Measurements from ENCODE around the gene NUCKS1.
A peak's percentile ranks its signal among the peaks of the same experiment; 100 is the strongest.

Gene NUCKS1

GRCh38 chr1:205783904-205784303 lies 33.9 kb upstream of the NUCKS1 start:
- H3K36me3 ChIP-seq (ENCODE audit: control insufficient read depth, low read depth, low read length), result no peaks in the 10 kb centered on the region
- H3K27me3 ChIP-seq (ENCODE audit: control insufficient read depth, insufficient read depth, low read length), result no peaks in the 10 kb centered on the region
- no peaks in the 10 kb centered on the region for H3K9me3 ChIP-seq (ENCODE audit: control insufficient read depth, low read depth, low read length)
- no peak overlapping the region for H3K4me3 ChIP-seq (ENCODE audit: low read length)
- no peaks in the 10 kb centered on the region for H3K4me1 ChIP-seq (ENCODE audit: control insufficient read depth, low read depth, low read length)
- H3K9ac ChIP-seq (ENCODE audit: low read length), result no peak overlapping the region
- no peak overlapping the region for H3K27ac ChIP-seq (ENCODE audit: low read length)

DNA sequence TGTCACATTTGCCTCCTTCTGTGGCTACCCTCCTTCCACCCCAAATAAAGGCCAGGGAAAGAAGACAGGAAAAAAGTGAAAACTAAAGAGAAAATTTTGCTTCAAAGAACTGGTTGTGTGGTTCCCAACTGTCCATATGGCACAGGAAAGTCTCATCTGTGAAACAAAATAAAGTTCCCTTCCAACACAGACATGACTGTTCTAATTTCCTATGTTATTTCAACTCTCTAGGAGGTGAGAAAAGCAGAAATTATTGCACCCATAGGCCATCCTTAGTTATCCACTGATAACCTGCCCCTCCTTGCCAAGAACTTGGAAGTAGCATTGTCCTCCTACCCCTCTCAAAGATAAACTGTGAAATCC lies 33.4 kb upstream of the NUCKS1 start:
- Histone ChIP-seq H3K36me3 (ENCODE audit: control insufficient read depth, low read depth, low read length) (no peaks in the 10 kb centered on the region), H3K9ac (ENCODE audit: low read length) (no peak overlapping the region), H3K4me1 (ENCODE audit: control insufficient read depth, low read depth, low read length) (no peaks in the 10 kb centered on the region), H3K27ac (ENCODE audit: low read length) (no peak overlapping the region), H3K27me3 (ENCODE audit: control insufficient read depth, insufficient read depth, low read length) (no peaks in the 10 kb centered on the region), H3K4me3 (ENCODE audit: low read length) (no peak overlapping the region), H3K9me3 (ENCODE audit: control insufficient read depth, low read depth, low read length) (no peaks in the 10 kb centered on the region)

DNA sequence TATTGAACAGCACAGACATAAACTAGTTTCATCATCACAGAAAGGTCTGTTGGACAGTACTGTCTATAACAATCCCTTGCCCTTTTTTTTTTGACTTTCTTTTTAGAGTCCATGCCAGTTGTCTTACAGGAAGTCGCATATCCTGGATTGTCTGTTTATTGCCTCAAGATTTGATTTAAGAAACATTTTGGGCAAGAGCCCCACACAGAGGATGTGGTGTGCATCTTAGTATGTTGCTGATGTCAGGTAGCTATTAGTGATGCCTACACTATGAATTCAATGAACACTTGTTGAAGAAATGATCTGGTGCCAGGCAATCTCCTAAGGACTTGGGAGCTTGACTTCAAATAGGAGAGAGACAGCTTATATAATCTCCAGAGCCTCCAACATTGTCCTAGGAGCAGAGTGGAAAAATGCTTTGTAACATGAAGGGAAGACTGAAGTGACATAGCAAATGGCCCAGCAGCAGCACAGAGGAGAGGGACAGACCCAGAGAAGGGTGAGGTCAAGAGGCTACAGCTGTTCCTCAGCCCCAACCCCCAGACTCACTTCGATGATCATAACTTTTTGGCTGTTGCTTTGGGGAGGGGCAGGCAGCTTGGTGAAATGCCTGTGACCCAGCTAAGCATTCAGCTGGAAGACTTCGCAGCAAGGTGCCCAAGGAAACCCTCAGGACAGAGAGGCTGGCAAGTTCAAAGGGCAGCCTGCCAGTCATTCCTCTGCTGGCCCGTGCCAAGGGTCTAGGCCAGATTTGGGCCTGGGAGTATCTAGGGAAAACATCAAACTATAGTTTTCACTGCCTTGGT lies 32.8 kb upstream of the NUCKS1 start:
- H3K9me3 ChIP-seq (ENCODE audit: control insufficient read depth, low read depth, low read length), result no peaks in the 10 kb centered on the region
- no peaks in the 10 kb centered on the region for H3K4me1 ChIP-seq (ENCODE audit: control insufficient read depth, low read depth, low read length)
- H3K36me3 ChIP-seq (ENCODE audit: control insufficient read depth, low read depth, low read length), result no peaks in the 10 kb centered on the region
- H3K27ac ChIP-seq (ENCODE audit: low read length), result no peak overlapping the region
- no peak overlapping the region for H3K4me3 ChIP-seq (ENCODE audit: low read length)
- H3K9ac ChIP-seq (ENCODE audit: low read length), result no peak overlapping the region
- H3K27me3 ChIP-seq (ENCODE audit: control insufficient read depth, insufficient read depth, low read length), result no peaks in the 10 kb centered on the region

- Histone ChIP-seq H3K9ac (ENCODE audit: low read length) (no peak overlapping the region), H3K27me3 (ENCODE audit: control insufficient read depth, insufficient read depth, low read length) (peaks cover 11% of the 10 kb centered on the region), H3K36me3 (ENCODE audit: control insufficient read depth, low read depth, low read length) (no peaks in the 10 kb centered on the region), H3K9me3 (ENCODE audit: control insufficient read depth, low read depth, low read length) (no peaks in the 10 kb centered on the region), H3K27ac (ENCODE audit: low read length) (no peak overlapping the region), H3K4me3 (ENCODE audit: low read length) (no peak overlapping the region), H3K4me1 (ENCODE audit: control insufficient read depth, low read depth, low read length) (no peaks in the 10 kb centered on the region)
These were observed 30.4 kb upstream of the NUCKS1 start for GRCh38 chr1:205780335-205780734.

DNA sequence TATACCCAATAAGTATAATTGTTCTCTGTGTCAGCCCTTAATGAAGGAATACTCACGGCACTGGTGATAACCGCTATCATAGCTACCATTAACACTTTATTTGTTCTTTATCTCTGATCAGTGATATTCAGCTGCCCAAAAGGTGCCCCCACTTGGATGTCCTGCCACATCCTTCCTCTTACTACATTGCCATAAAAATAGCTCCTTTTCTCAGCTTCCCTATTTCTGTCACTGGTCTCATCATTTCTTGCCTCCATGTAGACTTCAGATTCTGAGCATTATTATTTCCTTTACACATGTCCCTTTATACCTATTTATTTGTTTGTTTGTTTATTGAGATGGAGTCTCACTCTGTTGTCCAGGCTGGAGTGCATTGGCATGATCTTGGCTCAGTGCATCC lies 28.0 kb upstream of the NUCKS1 start:
- Histone ChIP-seq H3K36me3 (ENCODE audit: control insufficient read depth, low read depth, low read length) (no peaks in the 10 kb centered on the region), H3K4me1 (ENCODE audit: control insufficient read depth, low read depth, low read length) (peaks cover 6% of the 10 kb centered on the region), H3K27ac (ENCODE audit: low read length) (no peak overlapping the region), H3K9ac (ENCODE audit: low read length) (no peak overlapping the region), H3K9me3 (ENCODE audit: control insufficient read depth, low read depth, low read length) (no peaks in the 10 kb centered on the region), H3K4me3 (ENCODE audit: low read length) (no peak overlapping the region), H3K27me3 (ENCODE audit: control insufficient read depth, insufficient read depth, low read length) (peaks cover 32% of the 10 kb centered on the region)

GRCh38 chr1:205775717-205776056 lies 25.7 kb upstream of the NUCKS1 start:
- Histone ChIP-seq H3K36me3 (ENCODE audit: control insufficient read depth, low read depth, low read length) (no peaks in the 10 kb centered on the region), H3K9me3 (ENCODE audit: control insufficient read depth, low read depth, low read length) (no peaks in the 10 kb centered on the region), H3K4me1 (ENCODE audit: control insufficient read depth, low read depth, low read length) (peaks cover 6% of the 10 kb centered on the region), H3K4me3 (ENCODE audit: low read length) (peak overlapping the region; percentile 79), H3K9ac (ENCODE audit: low read length) (no peak overlapping the region), H3K27ac (ENCODE audit: low read length) (no peak overlapping the region), H3K27me3 (ENCODE audit: control insufficient read depth, insufficient read depth, low read length) (peaks cover 38% of the 10 kb centered on the region)

- peaks cover 6% of the 10 kb centered on the region for H3K4me1 ChIP-seq (ENCODE audit: control insufficient read depth, low read depth, low read length)
- H3K27ac ChIP-seq (ENCODE audit: low read length), result no peak within 1 kb of the TSS
- peak within 1 kb of the TSS; percentile 79 for H3K4me3 ChIP-seq (ENCODE audit: low read length)
- no peak within 1 kb of the TSS for H3K9ac ChIP-seq (ENCODE audit: low read length)
- no peaks in the 10 kb centered on the region for H3K36me3 ChIP-seq (ENCODE audit: control insufficient read depth, low read depth, low read length)
- H3K9me3 ChIP-seq (ENCODE audit: control insufficient read depth, low read depth, low read length), result no peaks in the 10 kb centered on the region
- peaks cover 38% of the 10 kb centered on the region for H3K27me3 ChIP-seq (ENCODE audit: control insufficient read depth, insufficient read depth, low read length)
These were observed 25.2 kb upstream of the NUCKS1 start, which contains the start of gene RAB29 for GRCh38 chr1:205775015-205775716. RAB29 (minus strand) TSS chr1:205775482; CDS start chr1:205774956, 526 bp downstream.

- Histone ChIP-seq H3K36me3 (ENCODE audit: control insufficient read depth, low read depth, low read length) (no peaks in the 10 kb centered on the region), H3K4me3 (ENCODE audit: low read length) (peak overlapping the region; percentile 79), H3K27ac (ENCODE audit: low read length) (no peak overlapping the region), H3K9me3 (ENCODE audit: control insufficient read depth, low read depth, low read length) (no peaks in the 10 kb centered on the region), H3K9ac (ENCODE audit: low read length) (no peak overlapping the region), H3K4me1 (ENCODE audit: control insufficient read depth, low read depth, low read length) (peaks cover 6% of the 10 kb centered on the region), H3K27me3 (ENCODE audit: control insufficient read depth, insufficient read depth, low read length) (peaks cover 38% of the 10 kb centered on the region)
These were observed 24.4 kb upstream of the NUCKS1 start for GRCh38 chr1:205774198-205775014.

DNA sequence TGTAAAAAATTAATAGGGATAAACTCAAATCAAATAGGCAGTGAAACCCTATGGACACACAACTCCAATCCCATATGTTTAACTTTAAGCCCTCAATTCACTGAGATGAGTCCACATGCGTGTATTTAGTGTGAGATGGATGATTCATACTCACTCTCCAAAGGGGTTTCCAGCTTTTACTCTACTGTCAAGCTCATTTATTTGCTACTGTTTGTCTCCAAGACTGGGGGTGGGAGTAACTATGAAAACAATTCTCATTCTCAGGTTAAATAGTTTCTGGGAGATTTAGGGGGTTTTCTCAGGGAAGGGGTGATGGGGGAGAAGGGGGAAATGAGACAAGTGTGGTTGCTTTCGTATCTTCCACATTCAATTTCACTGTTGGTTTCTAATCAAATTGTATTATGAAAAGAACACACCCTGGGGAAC lies 22.6 kb upstream of the NUCKS1 start:
- Histone ChIP-seq H3K9me3 (ENCODE audit: control insufficient read depth, low read depth, low read length) (no peaks in the 10 kb centered on the region), H3K27ac (ENCODE audit: low read length) (no peak overlapping the region), H3K4me3 (ENCODE audit: low read length) (no peak overlapping the region), H3K9ac (ENCODE audit: low read length) (no peak overlapping the region), H3K27me3 (ENCODE audit: control insufficient read depth, insufficient read depth, low read length) (peaks cover 38% of the 10 kb centered on the region), H3K36me3 (ENCODE audit: control insufficient read depth, low read depth, low read length) (no peaks in the 10 kb centered on the region), H3K4me1 (ENCODE audit: control insufficient read depth, low read depth, low read length) (peaks cover 6% of the 10 kb centered on the region)

- peaks cover 29% of the 10 kb centered on the region for H3K27me3 ChIP-seq (ENCODE audit: control insufficient read depth, insufficient read depth, low read length)
- peaks cover 6% of the 10 kb centered on the region for H3K4me1 ChIP-seq (ENCODE audit: control insufficient read depth, low read depth, low read length)
- no peaks in the 10 kb centered on the region for H3K36me3 ChIP-seq (ENCODE audit: control insufficient read depth, low read depth, low read length)
- no peak overlapping the region for H3K4me3 ChIP-seq (ENCODE audit: low read length)
- no peaks in the 10 kb centered on the region for H3K9me3 ChIP-seq (ENCODE audit: control insufficient read depth, low read depth, low read length)
- H3K9ac ChIP-seq (ENCODE audit: low read length), result no peak overlapping the region
- no peak overlapping the region for H3K27ac ChIP-seq (ENCODE audit: low read length)
These were observed 20.6 kb upstream of the NUCKS1 start for GRCh38 chr1:205770618-205771017.

DNA sequence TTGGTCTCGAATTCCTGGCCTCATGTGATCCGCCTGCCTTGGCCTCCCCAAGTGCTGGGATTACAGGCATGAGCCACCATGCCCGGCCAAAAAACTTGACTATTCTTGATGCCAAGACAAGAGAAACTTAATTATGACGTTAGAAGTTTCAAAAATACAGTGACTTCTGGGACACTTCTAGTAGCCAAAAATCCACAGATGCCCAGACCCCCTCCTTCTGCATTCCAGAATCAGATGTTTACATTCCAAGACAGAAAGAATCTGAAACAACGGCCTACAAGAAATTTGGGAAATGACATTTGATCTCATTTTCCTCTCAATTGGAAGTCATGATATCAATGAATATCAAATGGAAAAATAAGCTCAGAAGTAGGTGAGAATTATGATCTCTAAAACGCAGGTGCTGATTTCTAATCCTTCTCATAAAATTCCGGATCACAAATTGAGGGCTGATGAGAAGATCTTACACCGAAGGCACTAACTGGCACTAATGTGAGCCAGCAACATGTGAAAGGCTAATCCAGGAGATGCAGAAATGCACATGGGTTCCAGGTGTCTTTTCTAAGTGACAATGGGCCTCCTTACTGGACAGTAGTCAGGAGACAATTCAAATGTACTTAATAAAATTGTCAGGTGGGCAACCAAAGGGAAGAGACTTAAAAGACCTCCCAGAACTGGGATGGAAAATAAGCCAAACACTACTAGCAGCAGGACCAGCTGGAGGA lies 19.8 kb upstream of the NUCKS1 start:
- no peak overlapping the region for H3K27ac ChIP-seq (ENCODE audit: low read length)
- H3K9me3 ChIP-seq (ENCODE audit: control insufficient read depth, low read depth, low read length), result no peaks in the 10 kb centered on the region
- no peak overlapping the region for H3K4me3 ChIP-seq (ENCODE audit: low read length)
- no peak overlapping the region for H3K9ac ChIP-seq (ENCODE audit: low read length)
- peaks cover 6% of the 10 kb centered on the region for H3K4me1 ChIP-seq (ENCODE audit: control insufficient read depth, low read depth, low read length)
- no peaks in the 10 kb centered on the region for H3K36me3 ChIP-seq (ENCODE audit: control insufficient read depth, low read depth, low read length)
- H3K27me3 ChIP-seq (ENCODE audit: control insufficient read depth, insufficient read depth, low read length), result peaks cover 24% of the 10 kb centered on the region
